ENCODE data around the gene CCNE1.
"Not testable (repeated sequence)": the region's sequence is repeated elsewhere in the genome, so short reads cannot be mapped to it uniquely, and the experiment has no call there.

The CCNE1 gene

GRCh38 chr19:29785955-29786589 lies 25.7 kb upstream of the CCNE1 start:
- DNase-seq (ENCODE audit: low read depth, low spot score), result no peak
- H3K27ac ChIP-seq, result no peak overlapping the region

DNA sequence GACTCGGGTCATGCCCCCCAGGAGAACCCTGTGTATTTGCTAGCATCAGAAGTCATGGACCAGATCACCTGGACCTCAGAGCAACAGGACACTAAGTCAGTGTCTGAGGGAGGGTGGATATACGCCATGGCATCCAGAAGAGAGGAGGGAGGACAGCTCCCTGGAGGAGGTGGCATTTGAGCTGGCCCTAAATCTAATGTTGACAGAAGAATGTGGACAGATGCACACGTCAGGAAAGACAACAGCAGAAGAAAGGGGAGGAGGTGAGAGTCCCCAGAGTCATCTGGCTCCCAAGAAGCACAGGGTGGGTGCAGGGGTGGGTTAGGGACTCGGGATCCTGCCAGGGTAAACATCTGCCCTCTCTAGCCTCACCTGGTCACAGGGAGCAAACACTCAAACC lies 24.5 kb upstream of the CCNE1 start:
- no peak overlapping the region for H3K27ac ChIP-seq
- no peak for DNase-seq (ENCODE audit: low read depth, low spot score)

DNA sequence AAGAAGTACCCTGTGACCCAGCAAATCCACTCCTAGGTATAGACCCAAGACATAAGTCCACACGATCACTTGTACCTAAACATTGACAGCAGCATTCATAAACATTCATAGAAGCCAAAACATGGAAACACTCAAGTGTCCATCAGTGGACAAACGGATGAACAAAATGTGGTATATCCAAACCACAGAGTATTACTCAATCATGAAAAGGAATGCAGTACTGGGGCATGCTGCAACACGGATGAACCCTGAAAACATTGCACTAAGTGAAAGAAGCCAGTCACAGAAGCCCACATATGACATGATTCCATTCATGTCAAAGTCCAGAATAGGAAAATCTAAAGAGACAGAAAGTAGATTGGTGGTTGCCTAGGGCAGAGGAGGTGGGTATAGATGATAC lies 22.8 kb upstream of the CCNE1 start:
- no peak for DNase-seq (ENCODE audit: low read depth, low spot score)
- no peak overlapping the region for H3K27ac ChIP-seq

GRCh38 chr19:29793116-29793727 lies 18.6 kb upstream of the CCNE1 start:
- no peak overlapping the region for H3K27ac ChIP-seq
- DNase-seq (ENCODE audit: low read depth, low spot score), result no peak

DNA sequence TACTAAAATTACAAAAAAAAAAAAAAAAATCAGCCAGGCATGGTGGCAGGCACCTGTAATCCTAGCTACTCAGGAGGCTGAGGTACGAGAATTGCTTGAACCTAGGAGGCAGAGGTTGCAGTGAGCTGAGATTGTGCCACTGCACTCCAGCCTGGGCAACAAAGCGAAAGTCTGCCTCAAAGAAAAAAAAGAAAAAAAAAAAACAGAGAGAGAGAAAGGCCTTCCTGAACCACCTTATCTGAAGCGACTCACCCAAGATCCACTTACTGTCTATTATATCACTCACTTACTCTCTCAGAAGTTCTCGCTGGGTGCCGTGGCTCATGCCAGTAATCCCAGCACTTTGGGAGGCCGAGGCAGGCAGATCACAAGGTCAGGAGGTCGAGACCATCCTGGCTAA lies 17.3 kb upstream of the CCNE1 start:
- not testable (repeated sequence) for H3K27ac ChIP-seq

DNA sequence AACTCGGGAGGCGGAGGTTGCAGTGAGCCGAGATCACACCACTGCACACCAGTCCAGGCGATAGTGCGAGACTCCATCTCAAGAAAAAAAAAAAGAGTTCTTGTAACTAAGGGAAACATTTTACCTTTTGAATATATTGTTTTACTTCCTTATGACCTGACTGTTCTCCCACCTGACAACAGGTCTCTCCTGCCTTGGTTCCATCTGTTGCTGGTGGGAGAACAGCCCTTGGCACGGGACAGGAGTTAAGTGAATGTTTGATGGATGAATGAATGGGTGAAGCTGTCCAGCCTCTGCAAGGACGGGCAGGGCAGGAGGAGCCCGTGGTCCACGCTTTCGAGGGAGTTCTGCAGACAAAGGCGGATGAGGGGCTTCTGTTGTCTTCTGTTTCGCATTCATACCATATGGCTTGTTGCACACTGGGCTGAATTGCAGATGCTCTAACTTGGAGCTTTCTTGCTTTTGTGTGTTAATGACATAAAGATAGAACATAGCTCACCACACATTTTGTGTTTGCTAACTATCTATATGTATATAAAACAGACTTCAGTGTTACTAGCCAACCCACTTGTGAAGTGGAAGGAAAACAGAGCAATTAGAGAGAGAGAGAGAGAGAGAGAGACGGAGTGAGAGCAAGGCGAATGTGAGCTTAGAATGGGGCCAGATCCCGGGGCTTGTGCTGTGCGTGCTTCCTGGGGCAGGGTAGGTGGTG lies 16.2 kb upstream of the CCNE1 start:
- H3K27ac ChIP-seq, result no peak overlapping the region
- no peak for DNase-seq (ENCODE audit: low read depth, low spot score)

More for the DNA sequence above, 17.3 kb upstream of the CCNE1 start:
- DNase-seq (ENCODE audit: low read depth, low spot score), result not testable (repeated sequence)

- DNase-seq (ENCODE audit: low read depth, low spot score), result no peak
- no peak overlapping the region for H3K27ac ChIP-seq
These were observed 15.6 kb upstream of the CCNE1 start for GRCh38 chr19:29796173-29796573.

DNA sequence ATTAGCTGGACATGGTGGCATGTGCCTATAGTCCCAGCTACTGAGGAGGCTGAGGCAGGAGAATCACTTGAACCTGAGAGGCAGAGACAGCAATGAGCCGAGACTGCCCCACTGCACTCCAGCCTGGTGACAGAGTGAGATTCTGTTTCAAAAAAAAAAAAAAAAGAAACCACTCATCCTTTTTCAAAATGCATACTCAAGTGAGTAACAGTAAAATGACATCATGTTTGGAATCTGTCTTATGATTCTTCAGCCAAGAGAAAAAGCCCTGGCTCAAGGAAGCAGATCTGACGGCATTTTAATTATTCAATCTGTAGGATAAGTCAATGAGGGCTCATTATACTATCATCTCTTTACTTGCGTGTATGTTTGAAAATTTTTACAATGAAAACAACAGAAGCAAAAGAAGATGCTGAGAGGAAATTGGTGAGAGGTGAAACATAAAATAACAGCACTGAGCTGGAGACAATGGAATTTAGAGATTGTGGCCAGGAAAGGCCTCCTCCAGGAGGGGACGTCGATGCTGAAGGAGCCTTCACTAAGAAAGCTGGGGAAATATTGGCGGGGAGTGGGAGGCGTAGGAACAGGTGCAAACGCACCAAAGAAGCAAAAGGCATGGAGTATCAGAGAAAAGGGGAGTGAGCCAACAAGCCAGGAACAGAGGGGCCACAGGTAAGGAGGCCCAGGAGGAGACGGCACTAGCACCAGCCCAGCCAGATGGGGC lies 12.9 kb upstream of the CCNE1 start:
- no peak overlapping the region for H3K27ac ChIP-seq
- no peak for DNase-seq (ENCODE audit: low read depth, low spot score)

- DNase-seq (ENCODE audit: low read depth, low spot score), result no peak
- no peak overlapping the region for H3K27ac ChIP-seq
These were observed 11.5 kb upstream of the CCNE1 start for GRCh38 chr19:29800100-29800825.

- H3K27ac ChIP-seq; DNase-seq (ENCODE audit: low read depth, low spot score): not testable (repeated sequence)
These were observed 7.8 kb upstream of the CCNE1 start for GRCh38 chr19:29803951-29804350.

GRCh38 chr19:29804493-29804892 lies 7.3 kb upstream of the CCNE1 start:
- no peak overlapping the region for H3K27ac ChIP-seq
- no peak for DNase-seq (ENCODE audit: low read depth, low spot score)

GRCh38 chr19:29805031-29805965 lies 6.5 kb upstream of the CCNE1 start:
- DNase-seq (ENCODE audit: low read depth, low spot score), result no peak
- no peak overlapping the region for H3K27ac ChIP-seq

DNA sequence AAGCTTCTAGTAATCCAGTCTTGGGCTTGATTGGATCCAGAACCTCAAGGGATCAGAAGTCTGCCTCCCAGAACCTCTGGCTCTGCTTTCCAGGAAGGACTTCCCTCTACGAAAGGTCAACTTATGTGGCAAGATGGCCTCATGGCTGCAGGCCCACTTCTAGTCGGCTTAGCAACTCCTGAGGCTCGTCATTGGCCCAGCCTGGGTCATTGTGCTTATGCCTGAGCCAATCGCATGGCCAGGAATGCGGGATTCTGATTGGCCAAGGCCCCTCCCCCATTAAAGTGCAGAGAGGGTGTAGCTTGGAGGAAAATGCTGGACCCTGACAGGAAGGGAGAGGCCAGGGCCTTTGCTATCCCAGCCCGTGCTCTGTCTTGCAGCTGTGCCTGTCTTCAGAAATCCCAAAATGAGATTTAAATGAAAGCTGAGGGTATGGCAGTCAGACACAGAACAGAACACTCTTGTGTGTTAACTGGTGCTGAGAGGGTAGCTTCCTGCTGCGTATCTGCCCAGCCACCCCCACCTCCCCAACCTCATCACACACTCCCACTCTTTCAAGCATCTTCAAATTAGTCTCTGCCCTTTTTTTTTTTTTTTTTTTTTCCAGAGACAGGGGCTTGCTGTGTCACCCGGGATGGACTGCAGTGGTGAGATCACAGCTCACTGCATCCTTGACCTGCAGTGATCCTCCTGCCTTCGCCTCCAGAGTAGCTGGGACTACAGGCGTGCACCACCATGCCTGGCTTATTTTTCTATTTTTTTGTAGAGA lies 5.5 kb upstream of the CCNE1 start:
- DNase-seq (ENCODE audit: low read depth, low spot score), result no peak

GRCh38 chr19:29807178-29807577 lies 4.6 kb upstream of the CCNE1 start:
- H3K27ac ChIP-seq, result no peak overlapping the region
- no peak for DNase-seq (ENCODE audit: low read depth, low spot score)

More for the DNA sequence above, 5.5 kb upstream of the CCNE1 start:
- no peak overlapping the region for H3K27ac ChIP-seq

DNA sequence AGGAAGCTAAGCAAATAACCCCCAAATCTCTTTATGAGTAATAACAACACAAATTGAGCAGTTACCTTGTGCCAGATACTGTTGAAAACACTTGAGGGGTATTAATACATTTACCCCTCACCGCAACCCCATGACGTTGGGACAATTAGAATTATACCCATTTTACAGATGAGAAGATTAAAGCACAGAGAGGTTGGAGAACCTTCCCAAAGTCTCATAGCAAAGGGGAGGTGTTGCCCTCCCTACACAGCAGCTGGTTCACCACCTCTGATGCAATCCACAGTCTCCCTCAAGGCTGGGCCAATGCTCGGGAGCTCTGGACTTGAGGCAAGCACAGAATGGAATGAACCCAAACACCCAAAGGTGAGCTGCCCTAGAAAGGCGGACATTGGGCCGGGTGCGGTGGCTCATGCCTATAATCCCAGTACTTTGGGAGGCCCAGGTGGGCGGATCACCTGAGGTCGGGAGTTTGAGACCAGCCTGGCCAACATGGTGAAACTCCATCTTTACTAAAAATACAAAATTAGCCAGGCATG lies 3.9 kb upstream of the CCNE1 start:
- H3K27ac ChIP-seq, result no peak overlapping the region
- no peak for DNase-seq (ENCODE audit: low read depth, low spot score)

- DNase-seq (ENCODE audit: low read depth, low spot score), result no peak
- H3K27ac ChIP-seq, result peak overlapping the region; percentile 35
These were observed 1.8 kb upstream of the CCNE1 start for GRCh38 chr19:29809795-29810503.

DNA sequence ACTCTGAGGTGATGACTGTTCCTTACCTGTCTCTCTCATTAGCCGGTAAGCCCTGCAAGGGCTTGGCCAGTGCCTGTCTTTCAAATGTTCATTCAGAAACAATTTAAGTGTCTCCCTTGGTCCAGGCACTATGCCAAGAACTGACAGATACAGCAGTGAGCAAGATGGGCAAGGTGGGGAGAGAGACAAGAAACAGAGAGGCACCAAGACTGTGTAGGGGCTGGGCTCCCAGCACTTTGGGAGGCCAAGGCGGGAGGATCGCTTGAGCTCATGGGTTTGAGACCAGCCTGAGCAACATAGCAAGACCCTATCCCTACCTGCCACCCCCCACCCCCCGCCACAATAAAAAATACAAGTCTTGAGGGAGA lies 1.3 kb upstream of the CCNE1 start:
- H3K27ac ChIP-seq, result peak overlapping the region; percentile 35
- DNase-seq (ENCODE audit: low read depth, low spot score), result peak; percentile 69
